ENCODE measurements around the gene MYLK4.

MYLK4 gene

GRCh38 chr6:2750832-2751231 lies at the start of gene MYLK4:
MYLK4 (minus strand) TSS chr6:2750922; CDS start chr6:2749294, 1,628 bp downstream.
- no peak for DNase-seq

- DNase-seq = no peak
These were observed 49.3 kb upstream of the MYLK4 start for GRCh38 chr6:2799936-2800527.

GRCh38 chr6:2798586-2799134 lies 47.9 kb upstream of the MYLK4 start:
- no peak for DNase-seq

GRCh38 chr6:2797564-2798031 lies 46.9 kb upstream of the MYLK4 start:
- DNase-seq = no peak

GRCh38 chr6:2796861-2797260 lies 46.1 kb upstream of the MYLK4 start:
- no peak for DNase-seq

GRCh38 chr6:2795956-2796355 lies 45.2 kb upstream of the MYLK4 start:
- no peak for DNase-seq

- no peak for DNase-seq
These were observed 44.4 kb upstream of the MYLK4 start for GRCh38 chr6:2795162-2795561.

- no peak for DNase-seq
These were observed 43.5 kb upstream of the MYLK4 start for GRCh38 chr6:2794171-2794730.

- no peak for DNase-seq
These were observed 42.9 kb upstream of the MYLK4 start for GRCh38 chr6:2793534-2794151.

- no peak for DNase-seq
These were observed 41.8 kb upstream of the MYLK4 start for GRCh38 chr6:2792330-2793110.

- no peak for DNase-seq
These were observed 40.8 kb upstream of the MYLK4 start for GRCh38 chr6:2791450-2791974.

- DNase-seq = peak; percentile 59
These were observed 40.1 kb upstream of the MYLK4 start for GRCh38 chr6:2790588-2791449.

- DNase-seq = no peak
These were observed 35.5 kb upstream of the MYLK4 start for GRCh38 chr6:2786269-2786668.

- no peak for DNase-seq
These were observed 34.2 kb upstream of the MYLK4 start for GRCh38 chr6:2784930-2785329.

GRCh38 chr6:2784061-2784460 lies 33.3 kb upstream of the MYLK4 start:
- DNase-seq = no peak

- DNase-seq = no peak
These were observed 32.7 kb upstream of the MYLK4 start for GRCh38 chr6:2783188-2783963.

GRCh38 chr6:2782825-2783187 lies 32.1 kb upstream of the MYLK4 start:
- DNase-seq = no peak

GRCh38 chr6:2782356-2782708 lies 31.6 kb upstream of the MYLK4 start:
- no peak for DNase-seq

GRCh38 chr6:2781685-2782355 lies 31.1 kb upstream of the MYLK4 start:
- no peak for DNase-seq

- DNase-seq = no peak
These were observed 29.5 kb upstream of the MYLK4 start for GRCh38 chr6:2780102-2780737.

All from retina (tissue), 1 donor.